Mesenteric fat pad (tissue), 1 donor: ENCODE data around the gene GJA8. TPM values are rescaled to one million over a fixed set of nuclear protein-coding genes. Genes with fewer than 3 reads are reported as not detected.
"Not testable (repeated sequence)": the region's sequence is repeated elsewhere in the genome, so short reads cannot be mapped to it uniquely, and the experiment has no call there.

Experiments used
- DNase-seq: peaks from one replicate; pipeline ENCODE4 v3.0.0-alpha.2; 2020; ENCODE audit warnings: low spot score
- long read RNA-seq: library from polyadenylated mRNA; unstranded; transcript quantifications from one replicate; pipeline ENCODE4 v2.0.0, GENCODE V29; 2020
- total RNA-seq: library from RNA; stranded (reverse); fragmentation: NEBNext Ultra II Directional; extraction: Animal tissue kit (Norgen Biotek cat#: 25700); gene quantifications from one replicate; pipeline ENCODE4 v1.2.1, GENCODE V29; 2021
- donor health status: DM: yes; HTN: yes; CAD: no.

The GJA8 gene
- not detected for total RNA-seq
- long read RNA-seq: 0 reads

- DNase-seq: no peak
These were observed at the start of gene GJA8 for GRCh38 chr1:147902253-147902845. Gene GJA8 (plus strand): TSS chr1:147902795. CDS start chr1:147907956, 5,161 bp downstream.

GRCh38 chr1:147853391-147853790, 49.2 kb upstream of the GJA8 start:
- no peak for DNase-seq

- not testable (repeated sequence) for DNase-seq
These were observed 47.6 kb upstream of the GJA8 start for GRCh38 chr1:147854989-147855388.

GRCh38 chr1:147855996-147856395, 46.6 kb upstream of the GJA8 start:
- DNase-seq: not testable (repeated sequence)

GRCh38 chr1:147867204-147867603, 35.4 kb upstream of the GJA8 start:
- DNase-seq: not testable (repeated sequence)

- no peak for DNase-seq
These were observed 24.6 kb upstream of the GJA8 start for GRCh38 chr1:147878022-147878421.

GRCh38 chr1:147879911-147880310, 22.7 kb upstream of the GJA8 start:
- DNase-seq: no peak

GRCh38 chr1:147882535-147882934, 20.1 kb upstream of the GJA8 start:
- no peak for DNase-seq

GRCh38 chr1:147890177-147890790, 12.3 kb upstream of the GJA8 start:
- no peak for DNase-seq

GRCh38 chr1:147891088-147891487, 11.5 kb upstream of the GJA8 start:
- DNase-seq: no peak

- DNase-seq: no peak
These were observed 10.4 kb upstream of the GJA8 start for GRCh38 chr1:147892216-147892615.

GRCh38 chr1:147892731-147893214, 9.8 kb upstream of the GJA8 start:
- DNase-seq: no peak

- no peak for DNase-seq
These were observed 7.5 kb upstream of the GJA8 start for GRCh38 chr1:147895123-147895522.

GRCh38 chr1:147897029-147897752, 5.4 kb upstream of the GJA8 start:
- no peak for DNase-seq

GRCh38 chr1:147897789-147898188, 4.8 kb upstream of the GJA8 start:
- no peak for DNase-seq

- DNase-seq: no peak
These were observed 2.1 kb downstream of the GJA8 start for GRCh38 chr1:147904726-147905125.

GRCh38 chr1:147907786-147908509, 5.4 kb downstream of the GJA8 start:
- DNase-seq: no peak

GRCh38 chr1:147912553-147912952, 10.0 kb downstream of the GJA8 start:
- no peak for DNase-seq

- no peak for DNase-seq
These were observed 10.9 kb downstream of the GJA8 start for GRCh38 chr1:147913362-147913942.

- DNase-seq: no peak
These were observed 17.3 kb downstream of the GJA8 start for GRCh38 chr1:147919896-147920295.

GRCh38 chr1:147924813-147925212, 22.2 kb downstream of the GJA8 start:
- DNase-seq: no peak
